HG03095 (cell line): Measurements from ENCODE around the gene PPM1F.
"Not testable (repeated sequence)": the region's sequence is repeated elsewhere in the genome, so short reads cannot be mapped to it uniquely, and the experiment has no call there.

Source experiments
- ATAC-seq: cut with Tn5 transposase; IDR thresholded peaks from one replicate; pipeline ENCODE4 v1.9.1; 2021; ENCODE audit warnings: moderate library complexity; ENCODE audit not compliant: unreplicated experiment

PPM1F gene

GRCh38 chr22:21942407-21943343, 10.0 kb downstream of the PPM1F start:
- ATAC-seq: no peak

DNA sequence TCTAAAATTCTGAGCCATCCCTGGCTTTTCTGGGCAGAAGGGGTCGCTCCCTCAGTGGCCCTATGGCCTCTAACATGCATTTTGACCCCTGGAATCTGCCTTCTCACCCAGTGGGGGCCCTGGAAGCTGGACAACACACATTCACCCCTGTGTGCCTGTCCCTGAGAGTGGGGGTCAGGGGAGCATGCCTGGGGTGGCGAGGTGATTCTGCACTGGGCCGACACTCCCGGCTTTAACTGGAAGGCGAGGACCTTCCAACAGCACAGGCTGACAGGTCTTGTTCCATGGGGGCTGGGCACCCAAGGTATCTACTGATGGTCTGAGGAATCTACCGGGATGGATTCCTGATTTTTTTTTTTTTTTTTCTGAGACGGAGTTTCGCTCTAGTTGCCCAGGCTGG, 10.7 kb downstream of the PPM1F start:
- no peak for ATAC-seq

DNA sequence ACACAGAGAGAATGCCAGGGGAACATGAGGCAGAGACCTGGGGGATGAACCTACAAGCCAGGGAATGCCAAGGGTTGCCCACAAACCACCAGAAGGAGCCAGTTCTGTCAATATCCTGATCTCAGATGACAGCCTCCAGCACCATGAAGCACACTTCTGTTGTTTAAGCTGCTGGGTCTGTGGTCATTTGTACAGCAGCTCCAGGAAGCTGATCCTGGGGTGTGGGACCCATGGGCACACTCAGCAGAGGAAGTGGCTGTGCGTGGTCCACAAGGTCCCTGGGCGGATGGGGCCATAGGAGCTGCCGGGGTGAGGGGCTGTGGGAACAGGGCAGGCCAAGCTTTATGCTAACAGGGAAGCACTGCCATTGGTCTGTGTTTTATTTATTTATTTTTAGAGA, 12.1 kb downstream of the PPM1F start:
- no peak for ATAC-seq

GRCh38 chr22:21939935-21940334, 12.7 kb downstream of the PPM1F start:
- not testable (repeated sequence) for ATAC-seq

GRCh38 chr22:21939461-21939913, 13.2 kb downstream of the PPM1F start:
- ATAC-seq: no peak

DNA sequence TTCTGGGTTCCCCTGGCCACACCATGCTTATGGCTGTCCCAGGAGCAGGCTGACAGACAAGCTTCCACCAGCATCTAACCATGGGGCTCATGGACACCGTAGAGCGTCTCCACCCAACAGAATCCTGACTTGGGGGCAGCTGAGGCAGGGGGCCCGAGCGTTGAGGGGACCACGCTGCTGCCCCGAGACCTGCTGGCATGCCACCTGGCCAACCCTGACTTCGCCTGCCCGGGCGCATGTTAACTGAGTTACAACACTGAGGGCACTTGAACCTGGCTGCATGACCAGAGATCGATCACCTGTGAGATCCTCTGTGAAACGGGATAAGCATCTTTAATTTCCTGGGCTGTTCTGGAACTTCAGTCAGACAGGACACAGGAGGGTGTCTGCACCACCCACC, 13.7 kb downstream of the PPM1F start:
- no peak for ATAC-seq

GRCh38 chr22:21938071-21938822, 14.4 kb downstream of the PPM1F start:
- ATAC-seq: peak; percentile 72

DNA sequence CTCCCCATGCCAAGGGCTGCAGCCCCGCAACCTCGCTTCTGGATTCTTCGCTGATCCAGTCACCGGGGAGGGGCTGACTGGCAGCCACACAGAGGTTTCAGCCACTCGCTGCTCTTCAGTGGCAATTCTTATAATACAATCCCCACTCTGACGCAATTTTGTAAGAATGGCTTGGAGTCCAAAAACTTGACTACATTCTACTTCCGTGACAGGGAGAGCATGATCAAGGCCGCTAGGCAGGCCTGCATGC, 14.9 kb downstream of the PPM1F start:
- no peak for ATAC-seq

- no peak for ATAC-seq
These were observed 15.4 kb downstream of the PPM1F start for GRCh38 chr22:21937041-21937820.

DNA sequence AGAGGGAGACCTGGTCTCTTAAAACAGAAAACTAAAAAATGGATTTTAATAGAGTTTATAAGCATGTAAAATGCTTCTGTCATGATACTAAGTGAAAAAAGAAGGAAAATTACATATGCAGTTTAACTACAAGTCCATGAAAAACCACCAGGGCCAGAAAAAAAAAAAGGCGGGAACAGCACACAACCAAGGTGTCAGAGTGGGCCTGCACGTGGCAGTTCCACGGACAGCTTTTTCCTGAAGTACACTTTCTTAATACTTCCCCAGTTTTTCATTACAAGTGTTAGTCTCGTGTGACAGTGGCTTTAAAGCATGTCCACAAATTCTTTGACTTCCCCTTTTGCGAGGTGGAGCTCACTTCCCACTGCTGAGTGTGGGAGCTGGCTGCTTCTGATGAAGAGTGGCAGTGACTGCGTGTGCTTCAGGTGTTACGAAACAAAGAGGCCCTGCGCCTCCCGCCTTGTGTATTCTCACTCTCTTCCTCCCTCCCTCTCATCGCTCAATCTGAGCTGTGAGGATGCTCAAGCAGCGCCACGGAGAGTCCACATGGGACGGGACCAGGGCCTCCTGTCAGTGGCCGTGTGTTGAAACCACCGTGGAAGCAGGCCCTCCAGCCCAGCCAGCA, 16.4 kb downstream of the PPM1F start:
- ATAC-seq: no peak

GRCh38 chr22:21933910-21934309, 18.7 kb downstream of the PPM1F start:
- no peak for ATAC-seq

DNA sequence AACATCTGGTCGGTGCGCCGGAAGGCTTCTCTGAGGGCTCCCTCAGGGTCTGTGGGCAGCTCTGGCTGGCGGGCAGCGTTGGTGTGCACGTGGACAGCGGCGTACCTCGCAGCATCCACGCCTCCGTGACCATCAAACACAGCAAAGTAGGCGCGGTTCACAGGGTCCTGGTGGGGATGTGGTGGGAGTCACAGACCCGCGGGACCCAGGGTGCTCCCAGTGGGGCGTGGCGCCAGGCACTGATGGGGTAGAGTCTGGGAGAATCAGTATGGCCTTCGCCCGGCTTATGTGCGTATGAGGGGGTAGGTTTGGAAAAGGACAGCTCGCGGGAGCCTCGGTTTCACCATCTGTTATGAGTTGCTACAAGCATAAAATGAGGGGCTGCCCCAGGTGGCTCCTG, 19.2 kb downstream of the PPM1F start:
- ATAC-seq: no peak

DNA sequence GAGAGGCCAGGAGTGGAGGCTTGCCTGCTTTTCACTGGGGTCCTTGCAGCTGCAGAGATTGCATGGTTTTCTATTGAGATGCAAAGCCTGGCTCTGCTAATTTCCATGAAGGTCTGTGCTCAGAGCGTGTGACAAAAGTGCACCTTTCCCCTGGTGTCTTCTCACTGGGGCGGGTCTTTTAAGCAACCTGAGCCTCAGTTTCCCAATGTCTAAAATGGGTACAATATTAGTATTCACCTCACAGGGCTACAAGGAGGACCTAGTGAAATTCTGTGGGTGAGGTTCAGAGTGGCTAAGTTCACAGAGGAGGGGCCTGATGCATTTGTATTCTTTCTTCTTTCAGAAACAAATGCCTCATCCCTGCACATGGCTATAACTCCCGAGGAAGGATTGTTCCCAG, 20.3 kb downstream of the PPM1F start:
- no peak for ATAC-seq

DNA sequence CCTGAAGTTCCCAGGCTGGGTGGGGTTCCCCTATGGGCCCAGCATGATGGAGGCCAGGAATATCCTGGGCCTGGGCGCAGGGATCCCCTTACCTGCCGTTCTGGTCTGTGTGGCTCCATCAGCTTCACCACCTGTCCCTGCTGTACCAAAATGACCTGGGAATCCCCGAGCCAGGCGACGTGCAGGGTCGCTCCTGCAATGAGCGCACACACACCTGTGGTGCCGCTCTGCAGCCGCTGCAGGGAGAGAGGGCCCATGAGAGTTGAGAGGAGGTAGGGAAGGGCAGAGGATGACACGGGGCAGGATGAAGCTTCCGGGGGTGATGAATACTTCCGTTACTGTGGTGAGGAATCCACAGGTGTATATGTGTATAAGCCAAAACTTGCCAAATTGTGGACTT, 21.6 kb downstream of the PPM1F start:
- ATAC-seq: no peak

- no peak for ATAC-seq
These were observed 23.4 kb downstream of the PPM1F start for GRCh38 chr22:21929253-21929652.

- no peak for ATAC-seq
These were observed 24.6 kb downstream of the PPM1F start for GRCh38 chr22:21928048-21928447.

DNA sequence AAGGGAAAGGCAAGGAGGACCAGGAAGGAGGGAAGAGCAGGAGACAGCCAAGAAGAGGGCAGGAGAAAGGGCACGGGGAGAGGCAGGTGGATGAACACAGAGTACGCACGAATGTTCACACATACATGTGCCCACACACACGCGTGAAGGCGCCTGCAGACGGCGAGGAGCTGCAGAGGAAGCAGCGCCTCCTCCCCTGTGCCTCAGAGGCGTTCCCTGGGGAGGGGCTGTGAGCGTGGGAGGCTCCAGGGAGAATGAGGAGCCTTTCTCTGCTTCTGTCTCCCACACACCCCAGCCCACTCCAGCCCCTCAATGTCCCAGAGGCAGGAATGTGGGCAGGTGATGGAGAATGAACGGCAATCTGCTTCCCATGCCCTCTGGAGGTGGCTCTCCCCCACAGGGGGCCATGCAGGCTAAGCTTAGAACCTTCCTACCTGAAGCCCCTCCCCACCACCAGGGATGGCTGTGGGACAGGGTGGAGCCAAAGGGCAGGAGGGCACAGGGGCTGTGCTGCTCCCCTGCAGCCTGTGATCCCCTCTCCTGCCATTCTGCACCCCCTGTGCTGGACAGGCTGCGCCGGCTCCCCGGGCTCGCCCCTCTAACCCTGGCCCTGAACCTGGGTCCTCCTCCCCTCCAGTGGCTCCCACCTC, 25.3 kb downstream of the PPM1F start:
- no peak for ATAC-seq

- ATAC-seq: no peak
These were observed 25.9 kb downstream of the PPM1F start for GRCh38 chr22:21926728-21927127.

- ATAC-seq: no peak
These were observed 29.5 kb downstream of the PPM1F start for GRCh38 chr22:21923163-21923561.

GRCh38 chr22:21922370-21923162, 30.1 kb downstream of the PPM1F start:
- no peak for ATAC-seq
